GM23338 (cell line): ENCODE results near the gene NUDCD2. TPM values are rescaled to one million over a fixed set of nuclear protein-coding genes. Genes with fewer than 3 reads are reported as not detected.

Experiments
- ATAC-seq: fragments of 200-7000 bp; cut with Tn5 transposase; 3 replicates; pipeline ENCODE4 v1.9.1; 2020
- DNase-seq: peaks from one replicate; pipeline ENCODE4 v3.0.0-alpha.2; 2015; ENCODE audit warnings: low spot score
- H2AFZ ChIP-seq: fragments of 200-600 bp; sonication (generic); 2 replicates; pipeline ENCODE4 v1.8.0; 2016; ENCODE audit warnings: antibody characterized with exemption, mild to moderate bottlenecking, moderate library complexity
- H3F3A ChIP-seq: fragments of 200-600 bp; sonication (generic); replicated peaks from 2 replicates; pipeline ENCODE4 v1.8.0; 2017; ENCODE audit warnings: antibody characterized with exemption, mixed run types, low read depth
- H3K27ac ChIP-seq: fragments of 200-600 bp; sonication (generic); 2 replicates; pipeline ENCODE4 v1.6.1; 2016; ENCODE audit warnings: low read depth
- H3K27me3 ChIP-seq: fragments of 200-600 bp; sonication (generic); 2 replicates; pipeline ENCODE4 v1.8.0; 2016; ENCODE audit warnings: mild to moderate bottlenecking, mixed run types, moderate library complexity; ENCODE audit not compliant: insufficient read depth
- H3K36me3 ChIP-seq: fragments of 200-600 bp; sonication (generic); 2 replicates; pipeline ENCODE4 v1.8.0; 2016; ENCODE audit warnings: mild to moderate bottlenecking; ENCODE audit not compliant: insufficient read depth
- H3K4me1 ChIP-seq: fragments of 200-600 bp; sonication (generic); 2 replicates; pipeline ENCODE4 v1.8.0; 2016; ENCODE audit warnings: mild to moderate bottlenecking, moderate library complexity; ENCODE audit not compliant: insufficient read depth
- H3K4me2 ChIP-seq: fragments of 200-600 bp; sonication (generic); 2 replicates; pipeline ENCODE4 v1.7.1; 2017; ENCODE audit warnings: mixed run types
- H3K4me3 ChIP-seq: fragments of 200-600 bp; sonication (generic); 2 replicates; pipeline ENCODE4 v1.6.1; 2016; ENCODE audit warnings: mixed run types
- H3K79me2 ChIP-seq: fragments of 200-600 bp; sonication (generic); replicated peaks from 2 replicates; pipeline ENCODE4 v1.8.0; 2017; ENCODE audit warnings: mild to moderate bottlenecking; ENCODE audit not compliant: insufficient read depth
- H3K9me2 ChIP-seq: fragments of 200-600 bp; sonication (generic); 2 replicates; pipeline ENCODE4 v1.8.0; 2017; ENCODE audit not compliant: insufficient read depth
- H4K20me1 ChIP-seq: fragments of 200-600 bp; sonication (generic); replicated peaks from 2 replicates; pipeline ENCODE4 v1.8.0; 2017; ENCODE audit warnings: mild to moderate bottlenecking; ENCODE audit not compliant: insufficient read depth
- H3K27ac Mint-ChIP-seq: 2 replicates; pipeline ENCODE4 v1.8.0; 2020; ENCODE audit warnings: inconsistent platforms, mild to moderate bottlenecking, moderate library complexity, mixed read lengths
- H3K27me3 Mint-ChIP-seq: 3 replicates; pipeline ENCODE4 v1.8.0; 2022; ENCODE audit warnings: low read depth, mild to moderate bottlenecking, moderate library complexity, mixed read lengths, inconsistent platforms; ENCODE audit not compliant: insufficient read depth, poor library complexity
- H3K36me3 Mint-ChIP-seq: 3 replicates; pipeline ENCODE4 v1.8.0; 2021; ENCODE audit warnings: low read depth, mild to moderate bottlenecking, inconsistent platforms, moderate library complexity, mixed read lengths
- H3K4me1 Mint-ChIP-seq: 3 replicates; pipeline ENCODE4 v1.8.0; 2020; ENCODE audit warnings: mild to moderate bottlenecking, inconsistent platforms, mixed read lengths
- H3K4me3 Mint-ChIP-seq: 3 replicates; pipeline ENCODE4 v1.8.0; 2021; ENCODE audit warnings: moderate library complexity, mild to moderate bottlenecking, inconsistent platforms, mixed read lengths
- H3K9me3 Mint-ChIP-seq: 3 replicates; pipeline ENCODE4 v1.8.0; 2020; ENCODE audit warnings: moderate library complexity, mild to moderate bottlenecking, inconsistent platforms, mixed read lengths
- CREB1 ChIP-seq: fragments of 250-450 bp; sonication (Bioruptor Pico); IDR thresholded peaks from 2 replicates; pipeline ENCODE4 v1.5.0; 2020; ENCODE audit warnings: low read depth, mild to moderate bottlenecking, moderate library complexity
- EZH2 ChIP-seq: fragments of 200-600 bp; sonication (generic); IDR thresholded peaks from one replicate; pipeline ENCODE4 v1.8.0; 2017; ENCODE audit warnings: antibody characterized with exemption, mild to moderate bottlenecking, low read depth; ENCODE audit not compliant: unreplicated experiment
- EZH2phosphoT487 ChIP-seq: fragments of 200-600 bp; sonication (generic); IDR thresholded peaks from one replicate; pipeline ENCODE4 v1.8.1; 2018; ENCODE audit warnings: antibody characterized with exemption; ENCODE audit not compliant: unreplicated experiment
- JUNB ChIP-seq: IDR thresholded peaks from one replicate; pipeline ENCODE4 v1.6.1; 2016; ENCODE audit warnings: antibody characterized with exemption; ENCODE audit not compliant: unreplicated experiment
- NANOG ChIP-seq: IDR thresholded peaks from 2 replicates; pipeline ENCODE4 v1.6.1; 2016; ENCODE audit warnings: antibody characterized with exemption, borderline replicate concordance
- POLR2AphosphoS5 ChIP-seq: IDR thresholded peaks from 2 replicates; pipeline ENCODE4 v1.6.1; 2016; ENCODE audit warnings: antibody characterized with exemption, low read depth
- STAT1 ChIP-seq: IDR thresholded peaks from one replicate; pipeline ENCODE4 v1.6.1; 2016; ENCODE audit warnings: antibody characterized with exemption; ENCODE audit not compliant: unreplicated experiment
- ZNF114 ChIP-seq: fragments of 250-450 bp; sonication (Bioruptor Pico); IDR thresholded peaks from 2 replicates; pipeline ENCODE4 v1.5.0; 2020; ENCODE audit warnings: mild to moderate bottlenecking, moderate library complexity
- ZNF331 ChIP-seq: fragments of 250-450 bp; sonication (Bioruptor Pico); IDR thresholded peaks from 2 replicates; pipeline ENCODE4 v1.5.0; 2020; ENCODE audit warnings: low read depth, mild to moderate bottlenecking, moderate library complexity
- polyA plus RNA-seq: library from polyadenylated mRNA; unstranded; fragments of >200 nt; fragmentation: Nextera tagmentation; extraction: Ambion mirVana; gene quantifications from 2 replicates; pipeline ENCODE4 v1.2.1, GENCODE V29; 2016
- total RNA-seq: library from RNA; depleted of rRNA; stranded (reverse); fragments of >200 nt; shearing (Covaris generic); gene quantifications from 2 replicates; pipeline ENCODE4 v1.2.3, GENCODE V29; 2014
- TF ChIP-seq, protein P1 (sequence below): fragments of 250-450 bp; sonication (Bioruptor Pico); IDR thresholded peaks from 2 replicates; pipeline ENCODE4 v1.5.0; 2020; ENCODE audit warnings: mild to moderate bottlenecking, moderate library complexity
- TF ChIP-seq, protein P2 (sequence below): IDR thresholded peaks from one replicate; pipeline ENCODE4 v1.6.1; 2018; ENCODE audit warnings: antibody characterized with exemption; ENCODE audit not compliant: unreplicated experiment
- TF ChIP-seq, protein P3 (sequence below), 2 experiments: fragments of 200-600 bp in 1 of 2; sonication (generic) in 1 of 2; conservative IDR thresholded peaks; 2 replicates each; pipeline versions ENCODE4 v1.5.1 to v1.6.1; 2016 to 2017; ENCODE audit warnings: antibody characterized with exemption in 2 of 2, low read depth in 2 of 2, mild to moderate bottlenecking in 2 of 2, moderate library complexity in 1 of 2
- TF ChIP-seq, protein P4 (sequence below): IDR thresholded peaks from 2 replicates; pipeline ENCODE4 v1.6.1; 2016; ENCODE audit warnings: antibody characterized with exemption

NUDCD2 gene
- total and polyA plus RNA-seq, 2 experiments from 2014 or later: 23.2 to 123 TPM

- ATAC-seq: no peak
- H3K4me3 Mint-ChIP-seq: no peak overlapping the region
Observed at GRCh38 chr5:163456029-163456589, 3.8 kb downstream of the NUDCD2 start.

More at GRCh38 chr5:163456029-163456589, 3.8 kb downstream of the NUDCD2 start:
- no peak for TF ChIP-seq STAT1
- no peak for TF ChIP-seq JUNB
- TF ChIP-seq, protein P1, sequence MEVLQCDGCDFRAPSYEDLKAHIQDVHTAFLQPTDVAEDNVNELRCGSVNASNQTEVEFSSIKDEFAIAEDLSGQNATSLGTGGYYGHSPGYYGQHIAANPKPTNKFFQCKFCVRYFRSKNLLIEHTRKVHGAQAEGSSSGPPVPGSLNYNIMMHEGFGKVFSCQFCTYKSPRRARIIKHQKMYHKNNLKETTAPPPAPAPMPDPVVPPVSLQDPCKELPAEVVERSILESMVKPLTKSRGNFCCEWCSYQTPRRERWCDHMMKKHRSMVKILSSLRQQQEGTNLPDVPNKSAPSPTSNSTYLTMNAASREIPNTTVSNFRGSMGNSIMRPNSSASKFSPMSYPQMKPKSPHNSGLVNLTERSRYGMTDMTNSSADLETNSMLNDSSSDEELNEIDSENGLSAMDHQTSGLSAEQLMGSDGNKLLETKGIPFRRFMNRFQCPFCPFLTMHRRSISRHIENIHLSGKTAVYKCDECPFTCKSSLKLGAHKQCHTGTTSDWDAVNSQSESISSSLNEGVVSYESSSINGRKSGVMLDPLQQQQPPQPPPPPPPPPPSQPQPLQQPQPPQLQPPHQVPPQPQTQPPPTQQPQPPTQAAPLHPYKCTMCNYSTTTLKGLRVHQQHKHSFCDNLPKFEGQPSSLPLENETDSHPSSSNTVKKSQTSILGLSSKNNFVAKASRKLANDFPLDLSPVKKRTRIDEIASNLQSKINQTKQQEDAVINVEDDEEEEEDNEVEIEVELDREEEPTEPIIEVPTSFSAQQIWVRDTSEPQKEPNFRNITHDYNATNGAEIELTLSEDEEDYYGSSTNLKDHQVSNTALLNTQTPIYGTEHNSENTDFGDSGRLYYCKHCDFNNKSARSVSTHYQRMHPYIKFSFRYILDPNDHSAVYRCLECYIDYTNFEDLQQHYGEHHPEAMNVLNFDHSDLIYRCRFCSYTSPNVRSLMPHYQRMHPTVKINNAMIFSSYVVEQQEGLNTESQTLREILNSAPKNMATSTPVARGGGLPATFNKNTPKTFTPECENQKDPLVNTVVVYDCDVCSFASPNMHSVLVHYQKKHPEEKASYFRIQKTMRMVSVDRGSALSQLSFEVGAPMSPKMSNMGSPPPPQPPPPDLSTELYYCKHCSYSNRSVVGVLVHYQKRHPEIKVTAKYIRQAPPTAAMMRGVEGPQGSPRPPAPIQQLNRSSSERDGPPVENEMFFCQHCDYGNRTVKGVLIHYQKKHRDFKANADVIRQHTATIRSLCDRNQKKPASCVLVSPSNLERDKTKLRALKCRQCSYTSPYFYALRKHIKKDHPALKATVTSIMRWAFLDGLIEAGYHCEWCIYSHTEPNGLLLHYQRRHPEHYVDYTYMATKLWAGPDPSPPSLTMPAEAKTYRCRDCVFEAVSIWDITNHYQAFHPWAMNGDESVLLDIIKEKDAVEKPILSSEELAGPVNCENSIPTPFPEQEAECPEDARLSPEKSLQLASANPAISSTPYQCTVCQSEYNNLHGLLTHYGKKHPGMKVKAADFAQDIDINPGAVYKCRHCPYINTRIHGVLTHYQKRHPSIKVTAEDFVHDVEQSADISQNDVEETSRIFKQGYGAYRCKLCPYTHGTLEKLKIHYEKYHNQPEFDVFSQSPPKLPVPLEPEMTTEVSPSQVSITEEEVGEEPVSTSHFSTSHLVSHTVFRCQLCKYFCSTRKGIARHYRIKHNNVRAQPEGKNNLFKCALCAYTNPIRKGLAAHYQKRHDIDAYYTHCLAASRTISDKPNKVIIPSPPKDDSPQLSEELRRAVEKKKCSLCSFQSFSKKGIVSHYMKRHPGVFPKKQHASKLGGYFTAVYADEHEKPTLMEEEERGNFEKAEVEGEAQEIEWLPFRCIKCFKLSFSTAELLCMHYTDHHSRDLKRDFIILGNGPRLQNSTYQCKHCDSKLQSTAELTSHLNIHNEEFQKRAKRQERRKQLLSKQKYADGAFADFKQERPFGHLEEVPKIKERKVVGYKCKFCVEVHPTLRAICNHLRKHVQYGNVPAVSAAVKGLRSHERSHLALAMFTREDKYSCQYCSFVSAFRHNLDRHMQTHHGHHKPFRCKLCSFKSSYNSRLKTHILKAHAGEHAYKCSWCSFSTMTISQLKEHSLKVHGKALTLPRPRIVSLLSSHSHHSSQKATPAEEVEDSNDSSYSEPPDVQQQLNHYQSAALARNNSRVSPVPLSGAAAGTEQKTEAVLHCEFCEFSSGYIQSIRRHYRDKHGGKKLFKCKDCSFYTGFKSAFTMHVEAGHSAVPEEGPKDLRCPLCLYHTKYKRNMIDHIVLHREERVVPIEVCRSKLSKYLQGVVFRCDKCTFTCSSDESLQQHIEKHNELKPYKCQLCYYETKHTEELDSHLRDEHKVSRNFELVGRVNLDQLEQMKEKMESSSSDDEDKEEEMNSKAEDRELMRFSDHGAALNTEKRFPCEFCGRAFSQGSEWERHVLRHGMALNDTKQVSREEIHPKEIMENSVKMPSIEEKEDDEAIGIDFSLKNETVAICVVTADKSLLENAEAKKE: no peak
- TF ChIP-seq, protein P2, sequence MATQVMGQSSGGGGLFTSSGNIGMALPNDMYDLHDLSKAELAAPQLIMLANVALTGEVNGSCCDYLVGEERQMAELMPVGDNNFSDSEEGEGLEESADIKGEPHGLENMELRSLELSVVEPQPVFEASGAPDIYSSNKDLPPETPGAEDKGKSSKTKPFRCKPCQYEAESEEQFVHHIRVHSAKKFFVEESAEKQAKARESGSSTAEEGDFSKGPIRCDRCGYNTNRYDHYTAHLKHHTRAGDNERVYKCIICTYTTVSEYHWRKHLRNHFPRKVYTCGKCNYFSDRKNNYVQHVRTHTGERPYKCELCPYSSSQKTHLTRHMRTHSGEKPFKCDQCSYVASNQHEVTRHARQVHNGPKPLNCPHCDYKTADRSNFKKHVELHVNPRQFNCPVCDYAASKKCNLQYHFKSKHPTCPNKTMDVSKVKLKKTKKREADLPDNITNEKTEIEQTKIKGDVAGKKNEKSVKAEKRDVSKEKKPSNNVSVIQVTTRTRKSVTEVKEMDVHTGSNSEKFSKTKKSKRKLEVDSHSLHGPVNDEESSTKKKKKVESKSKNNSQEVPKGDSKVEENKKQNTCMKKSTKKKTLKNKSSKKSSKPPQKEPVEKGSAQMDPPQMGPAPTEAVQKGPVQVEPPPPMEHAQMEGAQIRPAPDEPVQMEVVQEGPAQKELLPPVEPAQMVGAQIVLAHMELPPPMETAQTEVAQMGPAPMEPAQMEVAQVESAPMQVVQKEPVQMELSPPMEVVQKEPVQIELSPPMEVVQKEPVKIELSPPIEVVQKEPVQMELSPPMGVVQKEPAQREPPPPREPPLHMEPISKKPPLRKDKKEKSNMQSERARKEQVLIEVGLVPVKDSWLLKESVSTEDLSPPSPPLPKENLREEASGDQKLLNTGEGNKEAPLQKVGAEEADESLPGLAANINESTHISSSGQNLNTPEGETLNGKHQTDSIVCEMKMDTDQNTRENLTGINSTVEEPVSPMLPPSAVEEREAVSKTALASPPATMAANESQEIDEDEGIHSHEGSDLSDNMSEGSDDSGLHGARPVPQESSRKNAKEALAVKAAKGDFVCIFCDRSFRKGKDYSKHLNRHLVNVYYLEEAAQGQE: no peak
- TF ChIP-seq, protein P3, sequence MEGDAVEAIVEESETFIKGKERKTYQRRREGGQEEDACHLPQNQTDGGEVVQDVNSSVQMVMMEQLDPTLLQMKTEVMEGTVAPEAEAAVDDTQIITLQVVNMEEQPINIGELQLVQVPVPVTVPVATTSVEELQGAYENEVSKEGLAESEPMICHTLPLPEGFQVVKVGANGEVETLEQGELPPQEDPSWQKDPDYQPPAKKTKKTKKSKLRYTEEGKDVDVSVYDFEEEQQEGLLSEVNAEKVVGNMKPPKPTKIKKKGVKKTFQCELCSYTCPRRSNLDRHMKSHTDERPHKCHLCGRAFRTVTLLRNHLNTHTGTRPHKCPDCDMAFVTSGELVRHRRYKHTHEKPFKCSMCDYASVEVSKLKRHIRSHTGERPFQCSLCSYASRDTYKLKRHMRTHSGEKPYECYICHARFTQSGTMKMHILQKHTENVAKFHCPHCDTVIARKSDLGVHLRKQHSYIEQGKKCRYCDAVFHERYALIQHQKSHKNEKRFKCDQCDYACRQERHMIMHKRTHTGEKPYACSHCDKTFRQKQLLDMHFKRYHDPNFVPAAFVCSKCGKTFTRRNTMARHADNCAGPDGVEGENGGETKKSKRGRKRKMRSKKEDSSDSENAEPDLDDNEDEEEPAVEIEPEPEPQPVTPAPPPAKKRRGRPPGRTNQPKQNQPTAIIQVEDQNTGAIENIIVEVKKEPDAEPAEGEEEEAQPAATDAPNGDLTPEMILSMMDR (conservative IDR thresholded peaks at IDR 0.05; ENCODE audit: low read depth in 2 of 2): no peak
- no peak for TF ChIP-seq EZH2
- TF ChIP-seq ZNF114 (CRISPR knock-in tag): no peak
- TF ChIP-seq EZH2phosphoT487: no peak
- no peak for TF ChIP-seq NANOG
- no peak for TF ChIP-seq ZNF331 (CRISPR knock-in tag)
- TF ChIP-seq POLR2AphosphoS5: no peak
- no peak for TF ChIP-seq CREB1 (CRISPR knock-in tag)
- TF ChIP-seq, protein P4, sequence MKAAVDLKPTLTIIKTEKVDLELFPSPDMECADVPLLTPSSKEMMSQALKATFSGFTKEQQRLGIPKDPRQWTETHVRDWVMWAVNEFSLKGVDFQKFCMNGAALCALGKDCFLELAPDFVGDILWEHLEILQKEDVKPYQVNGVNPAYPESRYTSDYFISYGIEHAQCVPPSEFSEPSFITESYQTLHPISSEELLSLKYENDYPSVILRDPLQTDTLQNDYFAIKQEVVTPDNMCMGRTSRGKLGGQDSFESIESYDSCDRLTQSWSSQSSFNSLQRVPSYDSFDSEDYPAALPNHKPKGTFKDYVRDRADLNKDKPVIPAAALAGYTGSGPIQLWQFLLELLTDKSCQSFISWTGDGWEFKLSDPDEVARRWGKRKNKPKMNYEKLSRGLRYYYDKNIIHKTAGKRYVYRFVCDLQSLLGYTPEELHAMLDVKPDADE: no peak
- peaks cover 30% of the 10 kb centered on the region for H3K79me2 ChIP-seq
- Mint-ChIP-seq H3K27ac (no peak overlapping the region), H3K9me3 (peaks cover 3% of the 10 kb centered on the region; the same call in 2 of the 3 replicates), H3K4me1 (peaks cover 7% of the 10 kb centered on the region), H3K27me3 (peaks cover 13% of the 10 kb centered on the region), H3K36me3 (peaks cover 38% of the 10 kb centered on the region)
- no peak overlapping the region for H3K4me3 ChIP-seq
- peaks cover 8% of the 10 kb centered on the region; the same call in 1 of the 2 replicates for H3F3A ChIP-seq
- no peak for DNase-seq
- no peak overlapping the region for H3K27ac ChIP-seq
- no peaks in the 10 kb centered on the region for H3K9me2 ChIP-seq
- H3K36me3 ChIP-seq: peaks cover 12% of the 10 kb centered on the region; the same call in 1 of the 2 replicates
- no peak overlapping the region for H3K4me2 ChIP-seq
- no peak overlapping the region for H2AFZ ChIP-seq
- H3K4me1 ChIP-seq: peaks cover 5% of the 10 kb centered on the region
- no peaks in the 10 kb centered on the region for H4K20me1 ChIP-seq
- H3K27me3 ChIP-seq: no peaks in the 10 kb centered on the region
